ENCODE measurements around the gene FAM174A. TPM values are rescaled to one million over a fixed set of nuclear protein-coding genes. Genes with fewer than 3 reads are reported as not detected.

Gene FAM174A
- total RNA-seq, 1 experiment from 2014 or later: 66.2 TPM

DNA sequence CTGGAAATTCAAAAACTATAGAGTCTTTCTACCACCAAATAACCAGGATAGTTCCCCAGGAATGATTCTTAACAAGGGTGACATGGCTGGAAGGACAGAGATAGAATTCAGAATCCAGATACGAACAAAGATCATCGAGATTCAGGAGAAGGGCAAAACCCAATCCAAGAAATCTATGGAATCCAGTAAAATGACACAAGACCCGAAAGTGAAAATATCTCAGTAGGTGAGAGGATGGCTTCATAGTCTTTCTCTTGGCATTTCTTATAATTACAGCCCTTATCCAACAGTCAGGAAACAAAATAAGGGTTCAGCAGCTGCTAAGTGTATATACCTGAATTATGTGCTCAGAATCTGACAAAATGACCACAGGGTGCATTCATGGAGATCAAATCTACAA, 81.8 kb downstream of the FAM174A start:
- Histone ChIP-seq H3K4me2 (ENCODE audit: low read length) (no peak overlapping the region), H3K4me3 (ENCODE audit: low read length) (no peak overlapping the region), H4K20me1 (ENCODE audit: low read length) (no peaks in the 10 kb centered on the region), H3K9me2 (replicated peaks; ENCODE audit: low read length) (no peaks in the 10 kb centered on the region), H3K9me3 (ENCODE audit: low read length) (no peaks in the 10 kb centered on the region), H3K27ac (ENCODE audit: low read length) (no peak overlapping the region), H3K27me3 (ENCODE audit: low read length) (peaks cover 9% of the 10 kb centered on the region; the same call in 1 of the 2 replicates), H3K9ac (ENCODE audit: low read length) (no peak overlapping the region), H3F3A (ENCODE audit: low read length, unreplicated experiment) (no peaks in the 10 kb centered on the region), H3K4me1 (ENCODE audit: insufficient read depth, low read length) (no peaks in the 10 kb centered on the region), H3K36me3 (ENCODE audit: low read depth, low read length) (no peaks in the 10 kb centered on the region), H3K79me2 (ENCODE audit: low read length) (no peaks in the 10 kb centered on the region), H2AFZ (ENCODE audit: low read length) (no peak overlapping the region)
- TF ChIP-seq, protein P1, sequence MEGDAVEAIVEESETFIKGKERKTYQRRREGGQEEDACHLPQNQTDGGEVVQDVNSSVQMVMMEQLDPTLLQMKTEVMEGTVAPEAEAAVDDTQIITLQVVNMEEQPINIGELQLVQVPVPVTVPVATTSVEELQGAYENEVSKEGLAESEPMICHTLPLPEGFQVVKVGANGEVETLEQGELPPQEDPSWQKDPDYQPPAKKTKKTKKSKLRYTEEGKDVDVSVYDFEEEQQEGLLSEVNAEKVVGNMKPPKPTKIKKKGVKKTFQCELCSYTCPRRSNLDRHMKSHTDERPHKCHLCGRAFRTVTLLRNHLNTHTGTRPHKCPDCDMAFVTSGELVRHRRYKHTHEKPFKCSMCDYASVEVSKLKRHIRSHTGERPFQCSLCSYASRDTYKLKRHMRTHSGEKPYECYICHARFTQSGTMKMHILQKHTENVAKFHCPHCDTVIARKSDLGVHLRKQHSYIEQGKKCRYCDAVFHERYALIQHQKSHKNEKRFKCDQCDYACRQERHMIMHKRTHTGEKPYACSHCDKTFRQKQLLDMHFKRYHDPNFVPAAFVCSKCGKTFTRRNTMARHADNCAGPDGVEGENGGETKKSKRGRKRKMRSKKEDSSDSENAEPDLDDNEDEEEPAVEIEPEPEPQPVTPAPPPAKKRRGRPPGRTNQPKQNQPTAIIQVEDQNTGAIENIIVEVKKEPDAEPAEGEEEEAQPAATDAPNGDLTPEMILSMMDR (conservative IDR thresholded peaks at IDR 0.05; ENCODE audit: low read depth, low read length): no peak
- TF ChIP-seq EZH2 (IDR thresholded peaks at IDR 0.05; ENCODE audit: low read length, unreplicated experiment) (no peak), EZH2phosphoT487 (IDR thresholded peaks at IDR 0.05; ENCODE audit: borderline replicate concordance, low read length) (no peak)
- ChIA-PET POLR2A (ENCODE audit: unreplicated experiment) (no interaction called here), CTCF (no interaction called here)
- no peak for ATAC-seq
- no TSS peak for BruUV-seq (replicated peaks)
- no peak for DNase-seq
- intact Hi-C loops (cut with micrococcal nuclease): loop anchor here (10.0 kb wide), 1 partner anchor 192 kb away; no protein-coding TSS in a partner anchor

DNA sequence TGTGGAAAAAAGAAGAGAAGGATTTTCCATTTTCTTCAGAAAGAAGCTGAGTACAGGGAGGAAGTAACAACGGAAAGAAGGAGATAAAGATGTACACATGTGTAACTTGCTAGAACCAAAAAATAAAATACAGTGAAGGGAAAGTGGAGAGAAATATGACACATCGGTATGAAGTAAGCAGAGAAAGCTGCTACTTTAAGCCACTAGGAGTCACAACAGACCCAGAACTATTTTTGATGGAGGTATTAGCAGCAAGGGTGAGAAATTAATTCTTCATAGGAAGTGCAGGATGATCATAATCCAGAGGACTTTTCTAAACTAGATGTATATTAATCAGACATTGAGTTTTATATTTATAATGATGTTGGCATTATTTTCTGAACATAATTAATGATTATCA, 88.5 kb downstream of the FAM174A start:
- no peak overlapping the region for H3K4me2 ChIP-seq (ENCODE audit: low read length)
- no peak overlapping the region for H3K27ac ChIP-seq (ENCODE audit: low read length)
- no peak overlapping the region for H2AFZ ChIP-seq (ENCODE audit: low read length)
- no peaks in the 10 kb centered on the region for H3F3A ChIP-seq (ENCODE audit: low read length, unreplicated experiment)
- CTCF ChIA-PET: no interaction called here
- no peak overlapping the region for H3K9ac ChIP-seq (ENCODE audit: low read length)
- intact Hi-C loops (cut with micrococcal nuclease): loop anchor here (1.0 to 10.0 kb wide), 5 partner anchors 144 to 769 kb away; no protein-coding TSS in a partner anchor
- no peaks in the 10 kb centered on the region for H3K4me1 ChIP-seq (ENCODE audit: insufficient read depth, low read length)
- TF ChIP-seq EZH2 (IDR thresholded peaks at IDR 0.05; ENCODE audit: low read length, unreplicated experiment) (no peak), EZH2phosphoT487 (IDR thresholded peaks at IDR 0.05; ENCODE audit: borderline replicate concordance, low read length) (no peak)
- TF ChIP-seq, protein P1 (conservative IDR thresholded peaks at IDR 0.05; ENCODE audit: low read depth, low read length): peak; percentile 84
- H3K4me3 ChIP-seq (ENCODE audit: low read length): no peak overlapping the region
- BruUV-seq (replicated peaks): no TSS peak
- peak; percentile 59 for DNase-seq
- ATAC-seq: peak; percentile 84
- H3K9me3 ChIP-seq (ENCODE audit: low read length): no peaks in the 10 kb centered on the region
- peaks cover 3% of the 10 kb centered on the region; the same call in 1 of the 2 replicates for H3K27me3 ChIP-seq (ENCODE audit: low read length)
- H3K36me3 ChIP-seq (ENCODE audit: low read depth, low read length): no peaks in the 10 kb centered on the region
- H3K9me2 ChIP-seq (replicated peaks; ENCODE audit: low read length): no peaks in the 10 kb centered on the region
- POLR2A ChIA-PET (ENCODE audit: unreplicated experiment): no interaction called here
- no peaks in the 10 kb centered on the region for H3K79me2 ChIP-seq (ENCODE audit: low read length)
- no peaks in the 10 kb centered on the region for H4K20me1 ChIP-seq (ENCODE audit: low read length)

DNA sequence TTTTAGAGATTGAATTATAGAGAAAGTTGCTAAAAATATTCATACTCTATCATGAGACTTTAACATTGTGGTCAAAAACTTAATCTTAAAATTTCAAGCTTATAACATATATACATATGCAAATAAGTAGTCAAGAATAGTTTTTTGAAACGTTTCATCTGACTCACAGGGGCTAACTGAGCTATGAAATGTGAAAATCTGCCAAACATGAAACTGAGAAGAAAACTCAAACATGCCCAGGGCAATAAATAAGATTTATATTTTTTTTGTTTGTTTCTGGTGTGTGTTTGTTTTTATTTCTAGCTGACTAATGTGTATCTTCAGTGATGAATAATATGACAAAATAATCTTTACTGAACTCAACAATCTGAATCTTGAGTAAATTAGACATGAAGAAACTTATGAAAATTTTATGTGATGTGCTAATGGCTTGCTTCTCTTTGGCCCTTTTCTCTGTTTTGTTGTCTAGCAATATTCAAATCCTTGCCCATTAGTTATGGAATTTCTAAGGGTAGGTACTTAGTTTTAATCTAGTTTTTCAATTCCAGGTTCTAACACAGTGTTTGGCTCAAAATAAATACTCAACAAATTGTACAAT, 99.9 kb downstream of the FAM174A start:
- Histone ChIP-seq H3K9me3 (ENCODE audit: low read length) (no peaks in the 10 kb centered on the region), H3K4me3 (ENCODE audit: low read length) (no peak overlapping the region), H3K4me1 (ENCODE audit: insufficient read depth, low read length) (peaks cover 15% of the 10 kb centered on the region), H3K9me2 (replicated peaks; ENCODE audit: low read length) (no peaks in the 10 kb centered on the region), H3K4me2 (ENCODE audit: low read length) (peak overlapping the region; percentile 34), H3K36me3 (ENCODE audit: low read depth, low read length) (no peaks in the 10 kb centered on the region), H4K20me1 (ENCODE audit: low read length) (no peaks in the 10 kb centered on the region), H3K27ac (ENCODE audit: low read length) (peak overlapping the region; percentile 38), H2AFZ (ENCODE audit: low read length) (no peak overlapping the region), H3K79me2 (ENCODE audit: low read length) (no peaks in the 10 kb centered on the region), H3F3A (ENCODE audit: low read length, unreplicated experiment) (no peaks in the 10 kb centered on the region), H3K27me3 (ENCODE audit: low read length) (no peaks in the 10 kb centered on the region), H3K9ac (ENCODE audit: low read length) (no peak overlapping the region)
- ChIA-PET CTCF (no interaction called here), POLR2A (ENCODE audit: unreplicated experiment) (interaction anchor here (0.6 kb wide), 1 partner anchor 32 kb away, joined by 4 read pairs; no protein-coding TSS in a partner anchor)
- TF ChIP-seq EZH2phosphoT487 (IDR thresholded peaks at IDR 0.05; ENCODE audit: borderline replicate concordance, low read length): no peak
- TF ChIP-seq, protein P1 (conservative IDR thresholded peaks at IDR 0.05; ENCODE audit: low read depth, low read length): no peak
- TF ChIP-seq EZH2 (IDR thresholded peaks at IDR 0.05; ENCODE audit: low read length, unreplicated experiment): no peak
- intact Hi-C loops (cut with micrococcal nuclease): loop anchor here (1.0 to 5.0 kb wide), 5 partner anchors 42 to 267 kb away; partner anchors contain the start of gene ST8SIA4
- DNase-seq (peak; percentile 85), ATAC-seq (peak; percentile 96)
- BruUV-seq (replicated peaks): no TSS peak
